H1 (cell line): Measurements from ENCODE around the gene IL9R. TPM values are rescaled to one million over a fixed set of nuclear protein-coding genes. Genes with fewer than 3 reads are reported as not detected.

Source experiments
- KDM1A ChIP-seq: fragments of 200-600, 300-600 bp; sonication (generic); IDR thresholded peaks from 2 replicates; pipeline ENCODE4 v1.7.1; 2016; ENCODE audit warnings: mild to moderate bottlenecking, low read length, borderline replicate concordance
- SIN3A ChIP-seq, 2 experiments: IDR thresholded peaks in 1 of 2; conservative IDR thresholded peaks in 1 of 2; 2 replicates each; pipeline ENCODE4 v1.6.1; 2011 to 2012; ENCODE audit warnings: low read length in 2 of 2, improper control_type of control experiment in 1 of 2, low read depth in 1 of 2, mild to moderate bottlenecking in 1 of 2
- SP4 ChIP-seq: IDR thresholded peaks from 2 replicates; pipeline ENCODE4 v1.6.1; 2012; ENCODE audit warnings: low read length, inconsistent platforms
- SUZ12 ChIP-seq: fragments of 200-600 bp; sonication (generic); IDR thresholded peaks from 2 replicates; pipeline ENCODE4 v1.6.1; 2012; ENCODE audit warnings: mild to moderate bottlenecking, inconsistent platforms, low read length, moderate library complexity, mixed read lengths
- TAF1 ChIP-seq: IDR thresholded peaks from 2 replicates; pipeline ENCODE4 v1.6.1; 2011; ENCODE audit warnings: mild to moderate bottlenecking, low read depth, low read length
- ZNF274 ChIP-seq: IDR thresholded peaks from 2 replicates; pipeline ENCODE4 v1.7.0; 2012; ENCODE audit warnings: low read length, borderline replicate concordance; ENCODE audit errors: extremely low read depth
- polyA plus RNA-seq, 7 experiments: library from polyadenylated mRNA; depleted of rRNA in 3 of 7; stranded (reverse) in 5 of 7; unstranded in 2 of 7; fragments of >200 nt in 5 of 7; fragments of 200-250 nt in 2 of 7; gene quantifications; 1 replicate in 5 of 7; 2 replicates in 1 of 7; 4 replicates in 1 of 7; pipeline versions ENCODE4 v1.2.1 to v1.2.3, GENCODE V29; 2011 to 2013; ENCODE audit warnings: missing spikeins in 2 of 7, mixed read lengths in 2 of 7
- total RNA-seq: library from RNA; stranded (reverse); fragmentation: NEBNext Ultra II Directional; extraction: Animal tissue kit (Norgen Biotek cat#: 25700); gene quantifications from 2 replicates; pipeline ENCODE4 v1.2.1, GENCODE V29; 2021
- TF ChIP-seq, protein P1 (sequence below): IDR thresholded peaks from 2 replicates; pipeline ENCODE4 v1.6.1; 2011; ENCODE audit warnings: low read length, improper control_type of control experiment

IL9R gene
- total and polyA plus RNA-seq, 2 of the 8 experiments (the other 6 are each of a cell fraction or from before 2014, with no cell fraction given) = 0.14 to 0.28 TPM

DNA sequence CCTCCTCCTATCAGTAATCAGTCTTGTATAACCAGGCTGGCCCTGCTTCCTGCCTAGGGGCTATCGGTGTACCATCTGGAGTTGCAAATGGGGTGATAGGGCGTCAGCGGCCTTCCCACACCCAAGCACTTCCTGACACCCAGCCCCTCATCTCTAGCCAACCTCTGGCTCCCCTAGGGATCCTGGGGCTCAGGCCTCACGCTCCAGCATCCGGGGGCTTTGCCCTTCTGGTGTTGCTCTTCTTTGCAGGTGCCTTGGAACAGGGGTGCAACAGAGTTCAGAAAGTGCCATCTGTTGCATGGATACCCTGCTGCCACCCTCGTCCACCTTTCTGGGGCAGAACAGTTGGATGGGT, 4.1 kb downstream of the IL9R start (continued):
- TF ChIP-seq, protein P1, sequence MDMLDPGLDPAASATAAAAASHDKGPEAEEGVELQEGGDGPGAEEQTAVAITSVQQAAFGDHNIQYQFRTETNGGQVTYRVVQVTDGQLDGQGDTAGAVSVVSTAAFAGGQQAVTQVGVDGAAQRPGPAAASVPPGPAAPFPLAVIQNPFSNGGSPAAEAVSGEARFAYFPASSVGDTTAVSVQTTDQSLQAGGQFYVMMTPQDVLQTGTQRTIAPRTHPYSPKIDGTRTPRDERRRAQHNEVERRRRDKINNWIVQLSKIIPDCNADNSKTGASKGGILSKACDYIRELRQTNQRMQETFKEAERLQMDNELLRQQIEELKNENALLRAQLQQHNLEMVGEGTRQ = no peak
- TF ChIP-seq SP4 (no peak), KDM1A (no peak), SIN3A (conservative IDR thresholded peaks at IDR 0.05 in 1 of 2, IDR thresholded peaks at IDR 0.05 in 1 of 2; ENCODE audit: low read depth in 1 of 2, low read length in 2 of 2) (no peak), ZNF274 (no peak), SUZ12 (no peak), TAF1 (no peak)
- TF ChIP-seq, all 59 proteins: peak for 0
